K562 (cell line): ENCODE results near the gene DRGX. TPM values are rescaled to one million over a fixed set of nuclear protein-coding genes. Genes with fewer than 3 reads are reported as not detected.

ENCODE experiments used
- ATAC-seq: fragments of 200-7000 bp; cut with Tn5 transposase; 3 replicates; pipeline ENCODE4 v1.9.1; 2020; ENCODE audit warnings: moderate library complexity
- BruUV-seq: library from RNA; stranded (reverse); fragments of 400-500 nt; replicated peaks from 2 replicates; lab custom pipeline; 2021; lab: Mats Ljungman, UMichigan
- CTCF ChIA-PET: fragments of 300-600 bp; formaldehyde crosslinking; extraction: SDS; loops from one replicate; lab custom pipeline; 2021; ENCODE audit warnings: low intra/inter-chr PET ratio; lab: Yijun Ruan, JAX
- POLR2A ChIA-PET: fragments of 300-600, 350-650 bp; sonication (Branson Sonifier 250); formaldehyde crosslinking; extraction: SDS; loops from one replicate; lab custom pipeline; 2021; ENCODE audit warnings: antibody characterized with exemption, inconsistent platforms; lab: Yijun Ruan, JAX
- DNase-seq, 4 experiments: peaks; one replicate each; pipeline versions ENCODE4 v3.0.0 to v3.0.0-alpha.2; 2011 to 2018; ENCODE audit warnings: low spot score in 3 of 4, mixed read lengths in 3 of 4; ENCODE audit errors: extremely low read depth in 1 of 4
- FAIRE-seq: peaks from 2 replicates; lab custom pipeline; 2011; peaks lifted over from hg19 to GRCh38; lab: Jason Lieb, UNC
- H2AFZ ChIP-seq: 2 replicates; pipeline ENCODE4 v1.6.0; 2011; ENCODE audit warnings: low read depth, low read length, control low read depth, inconsistent platforms
- H3K27ac ChIP-seq: fragments of 200-600 bp; 3 replicates; pipeline ENCODE4 v1.8.0; 2011; ENCODE audit warnings: low read depth, mild to moderate bottlenecking, control low read depth, inconsistent platforms, low read length, moderate library complexity, mixed read lengths; ENCODE audit errors: extremely low read depth
- H3K27me3 ChIP-seq, 2 experiments: fragments of 300-600 bp in 1 of 2; 2 replicates in 1 of 2; 3 replicates in 1 of 2; pipeline versions ENCODE4 v1.6.0 to v1.8.0; 2011; ENCODE audit warnings: inconsistent platforms in 2 of 2, low read length in 2 of 2, mild to moderate bottlenecking in 1 of 2, mixed read lengths in 1 of 2, moderate library complexity in 1 of 2; ENCODE audit not compliant: control insufficient read depth in 2 of 2, insufficient read depth in 2 of 2
- H3K36me3 ChIP-seq: fragments of 300-600 bp; 3 replicates; pipeline ENCODE4 v1.8.0; 2011; ENCODE audit warnings: mild to moderate bottlenecking, low read length, inconsistent platforms; ENCODE audit not compliant: control insufficient read depth, insufficient read depth
- H3K4me1 ChIP-seq, 2 experiments: fragments of 200-600 bp in 1 of 2; replicated peaks in 1 of 2; 2 replicates in 1 of 2; 3 replicates in 1 of 2; pipeline versions ENCODE4 v1.5.1 to v1.8.0; 2011; ENCODE audit warnings: inconsistent platforms in 2 of 2, low read length in 2 of 2, mild to moderate bottlenecking in 1 of 2, mixed read lengths in 1 of 2, moderate library complexity in 1 of 2; ENCODE audit not compliant: control insufficient read depth in 2 of 2, insufficient read depth in 2 of 2
- H3K4me2 ChIP-seq: 2 replicates; pipeline ENCODE4 v1.6.1; 2011; ENCODE audit warnings: low read length, control low read depth, inconsistent platforms, mixed read lengths; ENCODE audit not compliant: insufficient read depth
- H3K4me3 ChIP-seq: fragments of 200-600 bp; sonication (generic), shearing (Covaris generic); 2 replicates; pipeline ENCODE4 v1.5.1; 2016; ENCODE audit warnings: control low read depth, inconsistent platforms
- H3K79me2 ChIP-seq: fragments of 200-600 bp; 3 replicates; pipeline ENCODE4 v1.8.0; 2011; ENCODE audit warnings: low read length, inconsistent platforms; ENCODE audit not compliant: control insufficient read depth, insufficient read depth
- H3K9ac ChIP-seq, 2 experiments: 2 replicates each; pipeline versions ENCODE4 v1.6.0 to v1.6.1; 2011; ENCODE audit warnings: low read depth in 2 of 2, low read length in 2 of 2, control low read depth in 1 of 2, inconsistent platforms in 1 of 2, mild to moderate bottlenecking in 1 of 2, mixed read lengths in 1 of 2; ENCODE audit not compliant: insufficient read depth in 1 of 2
- H3K9me1 ChIP-seq: one replicate; pipeline ENCODE4 v1.6.0; 2011; ENCODE audit warnings: inconsistent platforms, mild to moderate bottlenecking, low read length, moderate library complexity; ENCODE audit not compliant: control insufficient read depth, insufficient read depth
- H3K9me3 ChIP-seq: replicated peaks from 2 replicates; pipeline ENCODE4 v1.5.1; 2011; ENCODE audit warnings: low read depth, low read length, inconsistent platforms; ENCODE audit not compliant: control insufficient read depth, insufficient read depth
- H4K20me1 ChIP-seq: replicated peaks from 2 replicates; pipeline ENCODE4 v1.6.1; 2011; ENCODE audit warnings: low read length, inconsistent platforms, mixed read lengths; ENCODE audit not compliant: control insufficient read depth, insufficient read depth
- CHCHD3 ChIP-seq: fragments of 250-450 bp; sonication (Bioruptor Pico); IDR thresholded peaks from 2 replicates; pipeline ENCODE4 v2.1.2; 2022; ENCODE audit warnings: mild to moderate bottlenecking
- GTF2E2 ChIP-seq: fragments of 200-800 bp; sonication (Bioruptor generic); IDR thresholded peaks from 2 replicates; pipeline ENCODE4 v1.6.1; 2016; ENCODE audit warnings: missing genetic modification characterization, missing compliant biosample characterization
- HMGN3 ChIP-seq: IDR thresholded peaks from 2 replicates; pipeline ENCODE4 v1.6.1; 2011; ENCODE audit warnings: borderline replicate concordance, low read depth, mild to moderate bottlenecking, mixed read lengths, low read length; ENCODE audit not compliant: insufficient read length; ENCODE audit errors: extremely low read depth
- MAZ ChIP-seq, 2 experiments: fragments of 450-650 bp in 1 of 2; sonication (generic) in 1 of 2; formaldehyde crosslinking; IDR thresholded peaks in 1 of 2; conservative IDR thresholded peaks in 1 of 2; 2 replicates each; pipeline versions ENCODE4 v1.4.0 to v1.5.0; 2020; ENCODE audit warnings: mild to moderate bottlenecking in 1 of 2, missing genetic modification reagents in 1 of 2
- MECOM ChIP-seq: fragments of 250-450 bp; sonication (Bioruptor Pico); IDR thresholded peaks from 2 replicates; pipeline ENCODE4 v1.8.0; 2022; ENCODE audit warnings: inconsistent platforms
- MIER1 ChIP-seq: fragments of 450-650 bp; IDR thresholded peaks from 2 replicates; pipeline ENCODE4 v1.6.1; 2016; ENCODE audit warnings: antibody characterized with exemption, mild to moderate bottlenecking, low read depth
- MTA1 ChIP-seq: fragments of 450-650 bp; IDR thresholded peaks from 2 replicates; pipeline ENCODE4 v1.6.1; 2017; ENCODE audit warnings: borderline replicate concordance
- NRF1 ChIP-seq, 2 experiments: fragments of 450-650 bp; IDR thresholded peaks in 1 of 2; conservative IDR thresholded peaks in 1 of 2; 2 replicates each; pipeline ENCODE4 v1.6.1; 2014; ENCODE audit warnings: mild to moderate bottlenecking in 2 of 2
- SIN3A ChIP-seq, 2 experiments: fragments of 150-350 bp in 1 of 2; IDR thresholded peaks; 2 replicates each; pipeline ENCODE4 v1.6.1; 2011 to 2016; ENCODE audit warnings: borderline replicate concordance in 2 of 2, low read depth in 2 of 2, low read length in 2 of 2, mild to moderate bottlenecking in 2 of 2, moderate library complexity in 2 of 2; ENCODE audit not compliant: control insufficient read depth in 1 of 2
- SRF ChIP-seq, 2 experiments: fragments of 250-450, 450-650 bp in 1 of 2; sonication (Bioruptor Pico) in 1 of 2; sonication (generic) in 1 of 2; formaldehyde crosslinking; IDR thresholded peaks; 2 replicates each; pipeline versions ENCODE4 v1.5.0 to v1.5.1; 2020 to 2022; ENCODE audit warnings: mild to moderate bottlenecking in 1 of 2, missing genetic modification reagents in 1 of 2
- STAG1 ChIP-seq: sonication (generic); formaldehyde crosslinking; IDR thresholded peaks from 2 replicates; pipeline ENCODE4 v1.5.0; 2020; ENCODE audit warnings: missing genetic modification reagents, borderline replicate concordance
- ZFX ChIP-seq: sonication (generic); formaldehyde crosslinking; IDR thresholded peaks from 2 replicates; pipeline ENCODE4 v1.8.0; 2022; ENCODE audit warnings: mild to moderate bottlenecking, missing genetic modification reagents, moderate library complexity
- WGBS: fragments of 100-300 bp; shearing (Covaris generic); methylation state at CpG from one replicate; pipeline ENCODE4 v1.1.6; 2016; ENCODE audit warnings: low coverage, mixed read lengths; ENCODE audit not compliant: insufficient coverage; ENCODE audit errors: missing lambda C conversion rate; 5-methylcytosine and 5-hydroxymethylcytosine counted together
- in situ Hi-C: fragments of 300-500 bp; cut with MboI; formaldehyde crosslinking; loops from 4 replicates; pipeline ENCODE4 v1.15.0; 2018; ENCODE audit warnings: inconsistent platforms, mixed read lengths
- intact Hi-C: fragments of 100-400 bp; cut with micrococcal nuclease; formaldehyde crosslinking; loops from 2 replicates; pipeline ENCODE4 v1.14.2; 2022
- polyA plus RNA-seq, 8 experiments: library from polyadenylated mRNA; depleted of rRNA in 4 of 8; stranded (reverse) in 5 of 8; unstranded in 3 of 8; fragments of >200 nt; fragmentation: Nextera tagmentation in 2 of 8; fragmentation: Illumina TruSeq in 1 of 8; extraction: Ambion mirVana in 2 of 8; extraction: Trizol in 1 of 8; gene quantifications; 2 replicates each; pipeline versions ENCODE4 v1.2.1 to v1.2.3, GENCODE V29; 2011 to 2014; ENCODE audit warnings: inconsistent platforms in 1 of 8, missing spikeins in 1 of 8
- total RNA-seq, 7 experiments: library from RNA; depleted of rRNA in 6 of 7; stranded (reverse); fragments of >200 nt in 6 of 7; fragmentation: Illumina TruSeq in 2 of 7; extraction: Trizol in 2 of 7; gene quantifications; 2 replicates each; pipeline versions ENCODE4 v1.2.1 to v1.2.3, GENCODE V29; 2011 to 2021; ENCODE audit warnings: low replicate concordance in 1 of 7
- TF ChIP-seq, protein P1 (sequence below): sonication (generic); formaldehyde crosslinking; IDR thresholded peaks from 2 replicates; pipeline ENCODE4 v1.8.0; 2022; ENCODE audit warnings: mild to moderate bottlenecking, low read depth, missing genetic modification reagents
- TF ChIP-seq, protein P2 (sequence below): fragments of 250-450 bp; sonication (Bioruptor Pico); IDR thresholded peaks from 2 replicates; pipeline ENCODE4 v1.5.0; 2022; ENCODE audit warnings: mild to moderate bottlenecking
- TF ChIP-seq, protein P3 (sequence below), 2 experiments: fragments of 450-650 bp; conservative IDR thresholded peaks; 2 replicates each; pipeline ENCODE4 v1.6.1; 2017; ENCODE audit warnings: mild to moderate bottlenecking in 2 of 2, moderate library complexity in 2 of 2

Gene DRGX
- total and polyA plus RNA-seq, 9 of the 15 experiments (the other 6 are each of a cell fraction or from before 2014, with no cell fraction given), result not detected

- FAIRE-seq, result no peak
- H3K4me3 ChIP-seq, result no peak overlapping the region
- H2AFZ ChIP-seq, result no peak overlapping the region
- no peaks in the 10 kb centered on the region for H3K79me2 ChIP-seq
- CTCF ChIA-PET, result no interaction called here
- no peak overlapping the region for H3K27ac ChIP-seq
- no peaks in the 10 kb centered on the region for H3K36me3 ChIP-seq
- peak; percentile 96 for ATAC-seq
- H3K9me3 ChIP-seq, result no peaks in the 10 kb centered on the region
- POLR2A ChIA-PET, result interaction anchor here (0.8 kb wide), 1 partner anchor 8 kb away, joined by 3 read pairs; no protein-coding TSS in a partner anchor
- no TSS peak for BruUV-seq
- intact Hi-C loops, result no loop called here
- H3K27me3 ChIP-seq, result peaks cover 71% of the 10 kb centered on the region in 2 experiments
- no peaks in the 10 kb centered on the region for H3K9me1 ChIP-seq
- in situ Hi-C loops, result no loop called here
- H3K4me1 ChIP-seq, result peaks cover 0 to 30% of the 10 kb centered on the region in 2 experiments; a peak in 2 of 5 replicates
- no peak overlapping the region for H3K4me2 ChIP-seq
- no peak overlapping the region for H3K9ac ChIP-seq
- H4K20me1 ChIP-seq, result peaks cover 7% of the 10 kb centered on the region; the same call in 1 of the 2 replicates
- WGBS, result 14% methylated on average over 67 of the region's 72 CpGs
- peak; percentile 66 to 88 (median 85) for DNase-seq
- peak; percentile 49; the same call in 1 of the 2 replicates for TF ChIP-seq STAG1
- TF ChIP-seq, protein P1, sequence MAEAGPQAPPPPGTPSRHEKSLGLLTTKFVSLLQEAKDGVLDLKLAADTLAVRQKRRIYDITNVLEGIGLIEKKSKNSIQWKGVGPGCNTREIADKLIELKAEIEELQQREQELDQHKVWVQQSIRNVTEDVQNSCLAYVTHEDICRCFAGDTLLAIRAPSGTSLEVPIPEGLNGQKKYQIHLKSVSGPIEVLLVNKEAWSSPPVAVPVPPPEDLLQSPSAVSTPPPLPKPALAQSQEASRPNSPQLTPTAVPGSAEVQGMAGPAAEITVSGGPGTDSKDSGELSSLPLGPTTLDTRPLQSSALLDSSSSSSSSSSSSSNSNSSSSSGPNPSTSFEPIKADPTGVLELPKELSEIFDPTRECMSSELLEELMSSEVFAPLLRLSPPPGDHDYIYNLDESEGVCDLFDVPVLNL (CRISPR knock-in tag), result no peak; the same call in 1 of the 2 replicates
- TF ChIP-seq, protein P2, sequence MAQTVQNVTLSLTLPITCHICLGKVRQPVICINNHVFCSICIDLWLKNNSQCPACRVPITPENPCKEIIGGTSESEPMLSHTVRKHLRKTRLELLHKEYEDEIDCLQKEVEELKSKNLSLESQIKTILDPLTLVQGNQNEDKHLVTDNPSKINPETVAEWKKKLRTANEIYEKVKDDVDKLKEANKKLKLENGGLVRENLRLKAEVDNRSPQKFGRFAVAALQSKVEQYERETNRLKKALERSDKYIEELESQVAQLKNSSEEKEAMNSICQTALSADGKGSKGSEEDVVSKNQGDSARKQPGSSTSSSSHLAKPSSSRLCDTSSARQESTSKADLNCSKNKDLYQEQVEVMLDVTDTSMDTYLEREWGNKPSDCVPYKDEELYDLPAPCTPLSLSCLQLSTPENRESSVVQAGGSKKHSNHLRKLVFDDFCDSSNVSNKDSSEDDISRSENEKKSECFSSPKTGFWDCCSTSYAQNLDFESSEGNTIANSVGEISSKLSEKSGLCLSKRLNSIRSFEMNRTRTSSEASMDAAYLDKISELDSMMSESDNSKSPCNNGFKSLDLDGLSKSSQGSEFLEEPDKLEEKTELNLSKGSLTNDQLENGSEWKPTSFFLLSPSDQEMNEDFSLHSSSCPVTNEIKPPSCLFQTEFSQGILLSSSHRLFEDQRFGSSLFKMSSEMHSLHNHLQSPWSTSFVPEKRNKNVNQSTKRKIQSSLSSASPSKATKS, result no peak
- peak; percentile 65 for TF ChIP-seq HMGN3
- TF ChIP-seq ZFX, result peak; percentile 18; the same call in 1 of the 2 replicates
- TF ChIP-seq MAZ (CRISPR knock-in tag; conservative IDR thresholded peaks at IDR 0.05 in 1 of 2, IDR thresholded peaks at IDR 0.05 in 1 of 2), result peak; percentile 45 to 81; a peak in 3 of 4 replicates
- TF ChIP-seq GTF2E2, result no peak
- TF ChIP-seq SRF (CRISPR knock-in tag; IDR thresholded peaks at IDR 0.05), result peak in 1 of 2 experiments; percentile 60; a peak in 1 of 4 replicates
- TF ChIP-seq NRF1 (conservative IDR thresholded peaks at IDR 0.05 in 1 of 2, IDR thresholded peaks at IDR 0.05 in 1 of 2), result peak; percentile 49 to 59; a peak in 3 of 4 replicates
- no peak for TF ChIP-seq MTA1
- peak in 1 of 2 experiments; percentile 63; a peak in 1 of 4 replicates for TF ChIP-seq SIN3A (IDR thresholded peaks at IDR 0.05; ENCODE audit: borderline replicate concordance in 2 of 2, control insufficient read depth in 1 of 2, low read depth in 2 of 2, low read length in 2 of 2)
- TF ChIP-seq CHCHD3 (CRISPR knock-in tag), result no peak
- TF ChIP-seq MECOM (CRISPR knock-in tag), result 0 out of 2 replicates have a peak, but pooled peaks have one; percentile 8
- TF ChIP-seq MIER1, result peak; percentile 94
- TF ChIP-seq, protein P3, sequence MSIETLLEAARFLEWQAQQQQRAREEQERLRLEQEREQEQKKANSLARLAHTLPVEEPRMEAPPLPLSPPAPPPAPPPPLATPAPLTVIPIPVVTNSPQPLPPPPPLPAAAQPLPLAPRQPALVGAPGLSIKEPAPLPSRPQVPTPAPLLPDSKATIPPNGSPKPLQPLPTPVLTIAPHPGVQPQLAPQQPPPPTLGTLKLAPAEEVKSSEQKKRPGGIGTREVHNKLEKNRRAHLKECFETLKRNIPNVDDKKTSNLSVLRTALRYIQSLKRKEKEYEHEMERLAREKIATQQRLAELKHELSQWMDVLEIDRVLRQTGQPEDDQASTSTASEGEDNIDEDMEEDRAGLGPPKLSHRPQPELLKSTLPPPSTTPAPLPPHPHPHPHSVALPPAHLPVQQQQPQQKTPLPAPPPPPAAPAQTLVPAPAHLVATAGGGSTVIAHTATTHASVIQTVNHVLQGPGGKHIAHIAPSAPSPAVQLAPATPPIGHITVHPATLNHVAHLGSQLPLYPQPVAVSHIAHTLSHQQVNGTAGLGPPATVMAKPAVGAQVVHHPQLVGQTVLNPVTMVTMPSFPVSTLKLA (conservative IDR thresholded peaks at IDR 0.05), result peak in 1 of 2 experiments; percentile 43; a peak in 1 of 4 replicates
Observed at GRCh38 chr10:49398000-49398861, 2.3 kb upstream of the DRGX start.
